HepG2 (cell line): ENCODE data around the gene DENND4C. TPM values are rescaled to one million over a fixed set of nuclear protein-coding genes. Genes with fewer than 3 reads are reported as not detected.

Experiments
- ATAC-seq: fragments of 200-7000 bp; cut with Tn5 transposase; 3 replicates; pipeline ENCODE4 v1.9.1; 2020; ENCODE audit warnings: mild to moderate bottlenecking, moderate library complexity
- BruUV-seq: library from RNA; stranded (reverse); fragments of 400-500 nt; replicated peaks from 2 replicates; lab custom pipeline; 2021; lab: Mats Ljungman, UMichigan
- CTCF ChIA-PET: fragments of 300-600 bp; formaldehyde crosslinking; extraction: SDS; loops from one replicate; lab custom pipeline; 2021; ENCODE audit warnings: low total read pairs, inconsistent platforms, low intra/inter-chr PET ratio; lab: Yijun Ruan, JAX
- POLR2A ChIA-PET: fragments of 350-600 bp; sonication (Branson Sonifier 250); formaldehyde crosslinking; loops from one replicate; lab custom pipeline; 2020; ENCODE audit warnings: antibody characterized with exemption, inconsistent platforms; lab: Yijun Ruan, JAX
- DNase-seq: peaks from one replicate; pipeline ENCODE4 v3.0.0-alpha.2; 2015; ENCODE audit warnings: low spot score
- FAIRE-seq: peaks from 3 replicates; lab custom pipeline; 2011; peaks lifted over from hg19 to GRCh38; lab: Jason Lieb, UNC
- H2AFZ ChIP-seq: one replicate; pipeline ENCODE4 v1.6.1; 2011; ENCODE audit warnings: low read length, inconsistent platforms
- H3K27ac ChIP-seq: fragments of 300-600 bp; 3 replicates; pipeline ENCODE4 v1.8.0; 2011; ENCODE audit warnings: mixed run types, mild to moderate bottlenecking, mixed read lengths, low read length, inconsistent platforms; ENCODE audit not compliant: insufficient read depth; ENCODE audit errors: extremely low read length
- H3K27me3 ChIP-seq, 2 experiments: fragments of 200-600 bp in 1 of 2; 2 replicates in 1 of 2; 3 replicates in 1 of 2; pipeline versions ENCODE4 v1.6.0 to v1.8.0; 2011; ENCODE audit warnings: low read length in 2 of 2, mild to moderate bottlenecking in 2 of 2, moderate library complexity in 2 of 2, inconsistent platforms in 1 of 2; ENCODE audit not compliant: insufficient read depth in 2 of 2, control insufficient read depth in 1 of 2
- H3K36me3 ChIP-seq, 2 experiments: fragments of 200-600 bp in 1 of 2; replicated peaks in 1 of 2; 2 replicates in 1 of 2; 3 replicates in 1 of 2; pipeline versions ENCODE4 v1.5.1 to v1.8.0; 2011; ENCODE audit warnings: low read length in 2 of 2, inconsistent platforms in 1 of 2; ENCODE audit not compliant: insufficient read depth in 2 of 2, control insufficient read depth in 1 of 2
- H3K4me1 ChIP-seq: 2 replicates; pipeline ENCODE4 v1.5.1; 2012; ENCODE audit warnings: low read length, inconsistent platforms; ENCODE audit not compliant: insufficient read depth
- H3K4me2 ChIP-seq: 2 replicates; pipeline ENCODE4 v1.6.0; 2011; ENCODE audit warnings: low read depth, low read length, inconsistent platforms
- H3K4me3 ChIP-seq, 3 experiments: fragments of 200-600 bp in 1 of 3; sonication (generic), shearing (Covaris generic) in 1 of 3; replicated peaks in 1 of 3; 2 replicates each; pipeline ENCODE4 v1.5.1; 2011 to 2016; ENCODE audit warnings: low read length in 3 of 3, inconsistent platforms in 2 of 3, low read depth in 2 of 3, mild to moderate bottlenecking in 2 of 3, control low read depth in 1 of 3, mixed read lengths in 1 of 3; ENCODE audit not compliant: insufficient read depth in 1 of 3
- H3K79me2 ChIP-seq: one replicate; pipeline ENCODE4 v1.6.1; 2011; ENCODE audit warnings: low read length, inconsistent platforms; ENCODE audit not compliant: insufficient read depth
- H3K9ac ChIP-seq: 2 replicates; pipeline ENCODE4 v1.6.0; 2011; ENCODE audit warnings: mild to moderate bottlenecking, low read depth, low read length, inconsistent platforms; ENCODE audit not compliant: insufficient read depth
- H3K9me3 ChIP-seq: 2 replicates; pipeline ENCODE4 v1.5.1; 2012; ENCODE audit warnings: mild to moderate bottlenecking, low read length
- H4K20me1 ChIP-seq: 2 replicates; pipeline ENCODE4 v1.6.0; 2011; ENCODE audit warnings: inconsistent platforms, mild to moderate bottlenecking, low read length, moderate library complexity; ENCODE audit not compliant: insufficient read depth
- FOXJ3 ChIP-seq: sonication (generic); formaldehyde crosslinking; IDR thresholded peaks from 2 replicates; pipeline ENCODE4 v1.4.0; 2020; ENCODE audit warnings: missing genetic modification reagents, mild to moderate bottlenecking, borderline replicate concordance
- FUBP1 ChIP-seq: sonication (generic); formaldehyde crosslinking; IDR thresholded peaks from 2 replicates; pipeline ENCODE4 v1.5.1; 2020; ENCODE audit warnings: missing genetic modification reagents, mild to moderate bottlenecking, borderline replicate concordance
- GATA4 ChIP-seq: sonication (generic); IDR thresholded peaks from 2 replicates; pipeline ENCODE4 v1.6.1; 2016; ENCODE audit warnings: antibody characterized with exemption, low read depth, borderline replicate concordance
- HNF4G ChIP-seq, 2 experiments: sonication (generic) in 1 of 2; formaldehyde crosslinking in 1 of 2; IDR thresholded peaks; 2 replicates each; pipeline versions ENCODE4 v1.4.0 to v1.6.1; 2011 to 2020; ENCODE audit warnings: borderline replicate concordance in 2 of 2, low read depth in 2 of 2, mild to moderate bottlenecking in 2 of 2, low read length in 1 of 2, missing genetic modification reagents in 1 of 2, moderate library complexity in 1 of 2
- HOMEZ ChIP-seq: IDR thresholded peaks from 2 replicates; pipeline ENCODE4 v1.6.1; 2016; ENCODE audit warnings: low read depth
- IKZF1 ChIP-seq: fragments of 450-650 bp; IDR thresholded peaks from 2 replicates; pipeline ENCODE4 v1.7.1; 2016
- KDM4B ChIP-seq: sonication (generic); formaldehyde crosslinking; IDR thresholded peaks from 2 replicates; pipeline ENCODE4 v1.4.0; 2020; ENCODE audit warnings: missing genetic modification reagents
- KDM6A ChIP-seq: IDR thresholded peaks from 2 replicates; pipeline ENCODE4 v1.6.1; 2016; ENCODE audit warnings: low read depth
- PAF1 ChIP-seq: IDR thresholded peaks from 2 replicates; pipeline ENCODE4 v1.6.1; 2016; ENCODE audit warnings: missing genetic modification reagents, missing compliant biosample characterization
- PREB ChIP-seq: sonication (generic); formaldehyde crosslinking; IDR thresholded peaks from 2 replicates; pipeline ENCODE4 v1.4.0; 2020; ENCODE audit warnings: missing genetic modification reagents
- TOE1 ChIP-seq: sonication (generic); formaldehyde crosslinking; IDR thresholded peaks from 2 replicates; pipeline ENCODE4 v1.4.0; 2020; ENCODE audit warnings: mild to moderate bottlenecking, missing genetic modification reagents
- ZNF343 ChIP-seq: sonication (generic); formaldehyde crosslinking; IDR thresholded peaks from 2 replicates; pipeline ENCODE4 v1.4.0; 2020; ENCODE audit warnings: mild to moderate bottlenecking, missing genetic modification reagents
- ZNF563 ChIP-seq: sonication (generic); formaldehyde crosslinking; IDR thresholded peaks from 2 replicates; pipeline ENCODE4 v1.8.0; 2022; ENCODE audit warnings: mild to moderate bottlenecking, moderate library complexity, missing genetic modification reagents
- ZNF670 ChIP-seq: sonication (generic); formaldehyde crosslinking; IDR thresholded peaks from 2 replicates; pipeline ENCODE4 v1.8.0; 2022; ENCODE audit warnings: mild to moderate bottlenecking, missing genetic modification reagents, borderline replicate concordance
- ZNF737 ChIP-seq: sonication (generic); formaldehyde crosslinking; IDR thresholded peaks from 2 replicates; pipeline ENCODE4 v1.5.0; 2020; ENCODE audit warnings: missing genetic modification reagents, mild to moderate bottlenecking, borderline replicate concordance
- ZNF746 ChIP-seq: sonication (generic); formaldehyde crosslinking; IDR thresholded peaks from 2 replicates; pipeline ENCODE4 v1.8.0; 2022; ENCODE audit warnings: mild to moderate bottlenecking, missing genetic modification reagents
- ZNF772 ChIP-seq: sonication (generic); formaldehyde crosslinking; IDR thresholded peaks from 2 replicates; pipeline ENCODE4 v1.5.0; 2020; ENCODE audit warnings: mild to moderate bottlenecking, missing genetic modification reagents
- ZNF83 ChIP-seq: sonication (generic); formaldehyde crosslinking; IDR thresholded peaks from 2 replicates; pipeline ENCODE4 v1.4.0; 2020; ENCODE audit warnings: missing genetic modification reagents, mild to moderate bottlenecking, borderline replicate concordance
- ZNF850 ChIP-seq: sonication (generic); formaldehyde crosslinking; conservative IDR thresholded peaks from 2 replicates; pipeline ENCODE4 v1.9.0; 2021; ENCODE audit warnings: mild to moderate bottlenecking, missing genetic modification reagents
- ZSCAN22 ChIP-seq: sonication (generic); formaldehyde crosslinking; IDR thresholded peaks from 2 replicates; pipeline ENCODE4 v1.4.0; 2020; ENCODE audit warnings: mild to moderate bottlenecking, missing genetic modification reagents
- ZSCAN9 ChIP-seq: IDR thresholded peaks from 2 replicates; pipeline ENCODE4 v1.6.1; 2016; ENCODE audit warnings: borderline replicate concordance
- WGBS: methylation state at CpG from one replicate; pipeline ENCODE4 v1.1.6; 2017; ENCODE audit warnings: low lambda C conversion rate; 5-methylcytosine and 5-hydroxymethylcytosine counted together
- in situ Hi-C: cut with HindIII; loops from 2 replicates; pipeline ENCODE4 v1.10.0; 2017; ENCODE audit warnings: low pct_unique_long_range_greater_than_20kb; ENCODE audit not compliant: extremely low pct_ligation_motif_present
- intact Hi-C: fragments of 100-400 bp; cut with micrococcal nuclease; formaldehyde crosslinking; loops from one replicate; pipeline ENCODE4 v1.10.0; 2022; ENCODE audit not compliant: unreplicated experiment
- polyA plus RNA-seq, 8 experiments: library from polyadenylated mRNA; depleted of rRNA in 3 of 8; stranded (reverse) in 7 of 8; unstranded in 1 of 8; fragments of >200 nt; fragmentation: Illumina TruSeq in 4 of 8; extraction: Trizol in 4 of 8; gene quantifications; 2 replicates each; pipeline versions ENCODE4 v1.2.1 to v1.2.3, GENCODE V29; 2011 to 2016; ENCODE audit warnings: low read depth in 4 of 8, missing spikeins in 1 of 8, mixed read lengths in 1 of 8; ENCODE audit not compliant: insufficient read depth in 1 of 8
- total RNA-seq, 5 experiments: library from RNA; depleted of rRNA; stranded (reverse); fragments of >200 nt; fragmentation: Illumina TruSeq; extraction: Trizol; gene quantifications; 2 replicates each; pipeline ENCODE4 v1.2.3, GENCODE V29; 2016; ENCODE audit warnings: low read depth in 1 of 5

DENND4C gene
- total and polyA plus RNA-seq, 2 of the 13 experiments (the other 11 are each of a cell fraction or from before 2014, with no cell fraction given), result 19.1 to 27.2 TPM

GRCh38 chr9:19310246-19310645, 79.8 kb downstream of the DENND4C start (continued):
- TF ChIP-seq GATA4, result no peak
- no peak for TF ChIP-seq FUBP1 (CRISPR knock-in tag)

- WGBS, result 95% methylated on average over 3 of the region's 3 CpGs
Observed at GRCh38 chr9:19313573-19313972, 83.1 kb downstream of the DENND4C start.

More at GRCh38 chr9:19313573-19313972, 83.1 kb downstream of the DENND4C start:
- H4K20me1 ChIP-seq, result no peaks in the 10 kb centered on the region
- H3K36me3 ChIP-seq, result peaks cover 2 to 7% of the 10 kb centered on the region in 2 experiments; a peak in 4 of 5 replicates
- no peak overlapping the region for H3K4me3 ChIP-seq
- H3K9me3 ChIP-seq, result no peaks in the 10 kb centered on the region
- intact Hi-C loops (no loop called here), in situ Hi-C loops (no loop called here)
- no peak overlapping the region for H2AFZ ChIP-seq
- no peak for ATAC-seq
- no TSS peak for BruUV-seq
- POLR2A ChIA-PET, result no interaction called here
- H3K4me1 ChIP-seq, result no peaks in the 10 kb centered on the region
- no peaks in the 10 kb centered on the region for H3K79me2 ChIP-seq
- no peaks in the 10 kb centered on the region for H3K27me3 ChIP-seq
- no peak overlapping the region for H3K9ac ChIP-seq
- CTCF ChIA-PET, result no interaction called here
- no peak for FAIRE-seq
- DNase-seq, result no peak
- H3K4me2 ChIP-seq, result no peak overlapping the region
- TF ChIP-seq HOMEZ (CRISPR knock-in tag), result no peak
- TF ChIP-seq IKZF1, result no peak
- no peak for TF ChIP-seq PREB (CRISPR knock-in tag)
- no peak for TF ChIP-seq FOXJ3
- no peak for TF ChIP-seq TOE1 (CRISPR knock-in tag)
- no peak for TF ChIP-seq ZSCAN9
- TF ChIP-seq HNF4G (IDR thresholded peaks at IDR 0.05; ENCODE audit: borderline replicate concordance, low read depth, low read length), result no peak
- no peak for TF ChIP-seq HNF4G (CRISPR knock-in tag; IDR thresholded peaks at IDR 0.05; ENCODE audit: borderline replicate concordance, low read depth)
- no peak for TF ChIP-seq ZNF772 (CRISPR knock-in tag)
- TF ChIP-seq ZSCAN22 (CRISPR knock-in tag), result no peak
- TF ChIP-seq ZNF737 (CRISPR knock-in tag), result no peak
- TF ChIP-seq ZNF563 (CRISPR knock-in tag), result no peak
- no peak for TF ChIP-seq KDM4B
- TF ChIP-seq ZNF850 (CRISPR knock-in tag), result no peak
- TF ChIP-seq ZNF746 (CRISPR knock-in tag), result no peak
- TF ChIP-seq ZNF343 (CRISPR knock-in tag), result no peak
- no peak for TF ChIP-seq PAF1 (CRISPR knock-in tag)
- no peak for TF ChIP-seq KDM6A (CRISPR knock-in tag)
- no peak for TF ChIP-seq ZNF670 (CRISPR knock-in tag)
- TF ChIP-seq ZNF83 (CRISPR knock-in tag), result no peak
- H3K27ac ChIP-seq, result no peak overlapping the region
